PC-3 (cell line): ENCODE results near the gene CHM.

Experiments
- EZH2 ChIP-seq: fragments of 300-600 bp; sonication (generic); IDR thresholded peaks from one replicate; pipeline ENCODE4 v1.6.1; 2017; ENCODE audit warnings: antibody characterized with exemption, mild to moderate bottlenecking, low read length; ENCODE audit not compliant: unreplicated experiment
- EZH2phosphoT487 ChIP-seq: fragments of 300-600 bp; sonication (generic); IDR thresholded peaks from 2 replicates; pipeline ENCODE4 v1.6.1; 2018; ENCODE audit warnings: mild to moderate bottlenecking, antibody characterized with exemption, low read length, borderline replicate concordance
- TF ChIP-seq, protein P1 (sequence below): fragments of 300-600 bp; sonication (generic); conservative IDR thresholded peaks from 2 replicates; pipeline ENCODE4 v1.5.1; 2017; ENCODE audit warnings: antibody characterized with exemption, low read depth, mild to moderate bottlenecking, low read length

DNA sequence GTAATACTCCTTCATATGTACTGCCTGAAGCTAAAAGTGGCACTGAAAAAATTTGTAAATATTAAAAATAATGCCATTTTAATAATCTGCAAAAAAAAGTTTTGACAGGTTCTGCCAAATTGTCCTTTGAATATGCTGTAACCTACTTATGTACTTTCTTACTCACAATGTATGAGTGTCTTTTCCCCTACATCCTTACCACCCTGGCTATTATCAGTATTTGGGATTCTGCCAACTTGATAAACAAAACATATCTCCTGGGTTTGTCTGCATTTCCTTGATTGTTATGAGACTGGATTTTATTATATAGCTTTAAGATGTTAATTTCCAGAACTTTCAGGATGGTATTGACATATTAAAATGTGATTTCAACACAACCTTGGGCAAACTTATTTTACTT lies 187.9 kb downstream of the CHM start:
- TF ChIP-seq, protein P1, sequence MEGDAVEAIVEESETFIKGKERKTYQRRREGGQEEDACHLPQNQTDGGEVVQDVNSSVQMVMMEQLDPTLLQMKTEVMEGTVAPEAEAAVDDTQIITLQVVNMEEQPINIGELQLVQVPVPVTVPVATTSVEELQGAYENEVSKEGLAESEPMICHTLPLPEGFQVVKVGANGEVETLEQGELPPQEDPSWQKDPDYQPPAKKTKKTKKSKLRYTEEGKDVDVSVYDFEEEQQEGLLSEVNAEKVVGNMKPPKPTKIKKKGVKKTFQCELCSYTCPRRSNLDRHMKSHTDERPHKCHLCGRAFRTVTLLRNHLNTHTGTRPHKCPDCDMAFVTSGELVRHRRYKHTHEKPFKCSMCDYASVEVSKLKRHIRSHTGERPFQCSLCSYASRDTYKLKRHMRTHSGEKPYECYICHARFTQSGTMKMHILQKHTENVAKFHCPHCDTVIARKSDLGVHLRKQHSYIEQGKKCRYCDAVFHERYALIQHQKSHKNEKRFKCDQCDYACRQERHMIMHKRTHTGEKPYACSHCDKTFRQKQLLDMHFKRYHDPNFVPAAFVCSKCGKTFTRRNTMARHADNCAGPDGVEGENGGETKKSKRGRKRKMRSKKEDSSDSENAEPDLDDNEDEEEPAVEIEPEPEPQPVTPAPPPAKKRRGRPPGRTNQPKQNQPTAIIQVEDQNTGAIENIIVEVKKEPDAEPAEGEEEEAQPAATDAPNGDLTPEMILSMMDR: no peak
- TF ChIP-seq EZH2: no peak
- no peak for TF ChIP-seq EZH2phosphoT487
